Fibroblast of mammary gland (primary cell): Measurements from ENCODE around the gene TMA7.

ENCODE experiments used
- DNase-seq: peaks from one replicate; pipeline ENCODE4 v3.0.0-alpha.2; 2010; ENCODE audit warnings: low read depth
- H3K4me3 ChIP-seq: 2 replicates; pipeline ENCODE4 v1.5.1; 2011; ENCODE audit warnings: low read depth, mild to moderate bottlenecking, low read length, moderate library complexity; ENCODE audit not compliant: control insufficient read depth
- CTCF ChIP-seq: conservative IDR thresholded peaks from 2 replicates; pipeline ENCODE4 v1.5.1; 2011; ENCODE audit warnings: low read depth, low read length, inconsistent platforms; ENCODE audit not compliant: control insufficient read depth, insufficient read depth

TMA7 gene

DNA sequence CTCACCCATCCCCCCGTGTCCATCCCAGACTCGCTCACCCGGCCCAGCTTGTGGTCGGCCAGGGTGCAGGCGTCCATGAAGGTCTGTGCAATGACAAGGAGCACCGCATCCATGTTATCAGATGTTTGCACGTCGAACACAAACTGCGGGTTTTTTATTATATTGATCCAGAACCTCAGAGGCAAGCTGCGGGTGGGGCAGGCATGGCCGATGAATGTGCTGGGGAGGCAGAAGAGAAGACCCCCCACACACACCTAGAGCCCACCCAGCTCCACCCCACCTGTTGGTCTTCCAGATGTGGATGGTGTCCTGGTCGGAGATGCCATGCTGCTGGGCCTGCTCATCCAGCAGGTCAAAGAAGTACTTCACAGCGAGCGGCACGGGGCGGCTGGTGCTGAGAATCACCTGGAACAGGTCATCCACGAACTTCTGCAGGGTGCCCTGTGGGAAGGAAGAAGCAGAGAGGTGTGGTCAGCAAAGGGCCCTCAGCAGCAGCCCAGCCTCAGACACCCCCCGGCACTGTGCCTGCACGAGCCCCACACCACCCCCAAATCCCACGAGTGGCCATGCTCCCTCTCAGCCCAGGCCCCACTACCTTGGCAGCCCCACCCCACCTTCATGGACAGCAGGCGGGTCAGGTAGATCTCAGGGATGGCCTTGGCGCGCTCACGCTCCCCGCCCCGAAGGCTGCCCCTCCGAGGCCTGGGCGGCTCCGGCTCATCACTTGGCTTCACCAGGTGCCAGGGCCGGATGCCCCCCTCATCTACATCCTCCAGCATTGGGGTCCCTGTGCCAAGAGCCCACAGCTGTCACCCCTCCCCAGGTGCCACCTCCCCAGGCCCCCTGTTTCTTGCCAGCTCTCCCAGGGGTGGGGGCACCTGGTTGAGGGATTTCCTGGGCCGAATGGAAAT lies 30.5 kb upstream of the TMA7 start:
- TF ChIP-seq CTCF: no peak
- no peak for DNase-seq
- H3K4me3 ChIP-seq: no peak overlapping the region

DNA sequence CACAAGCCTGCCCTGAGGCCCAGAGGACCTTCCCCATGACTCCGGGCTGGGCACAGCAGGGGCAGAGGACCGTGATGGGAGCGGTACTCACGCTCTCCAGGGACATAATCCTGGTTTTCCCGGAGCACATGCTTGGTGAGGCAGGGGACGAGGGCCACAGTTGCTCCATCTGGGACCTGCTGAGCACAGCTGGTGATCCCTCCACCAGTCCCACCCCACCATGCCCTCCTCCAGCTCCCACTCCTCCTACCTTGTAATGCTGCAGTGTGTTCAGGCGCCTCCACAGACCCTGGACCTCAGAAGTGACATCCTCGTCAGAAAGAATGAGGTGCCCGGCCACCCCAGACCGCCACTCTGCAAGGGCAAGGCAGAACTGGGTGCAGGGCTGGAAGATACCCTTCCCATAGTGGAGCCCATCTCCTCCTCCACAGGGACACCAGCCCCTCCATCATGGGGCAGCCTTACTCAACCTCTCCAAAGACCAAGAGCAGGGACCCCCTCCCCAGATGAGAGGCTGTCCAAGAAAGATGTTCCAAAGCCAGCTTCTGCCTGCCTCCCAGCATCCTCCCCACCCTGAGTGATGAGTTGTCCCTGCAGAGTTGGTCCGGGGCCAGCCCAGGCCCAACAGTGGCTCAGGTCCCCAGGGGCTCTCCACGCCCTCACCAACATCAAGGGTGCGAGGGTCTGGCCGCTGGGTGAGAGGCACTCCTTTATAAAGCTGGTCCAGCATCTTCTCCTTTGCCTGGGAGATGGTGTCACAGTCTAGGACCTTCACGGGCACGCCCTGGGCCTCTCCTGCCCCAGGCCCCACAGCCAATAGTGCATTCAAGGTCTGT lies 29.6 kb upstream of the TMA7 start:
- no peak overlapping the region for H3K4me3 ChIP-seq
- DNase-seq: no peak
- TF ChIP-seq CTCF: no peak

- TF ChIP-seq CTCF: no peak
- no peak for DNase-seq
- no peak overlapping the region for H3K4me3 ChIP-seq
These were observed 28.9 kb upstream of the TMA7 start for GRCh38 chr3:48411041-48411588.

GRCh38 chr3:48411606-48412374 lies 28.3 kb upstream of the TMA7 start:
- H3K4me3 ChIP-seq: no peak overlapping the region
- TF ChIP-seq CTCF: no peak
- no peak for DNase-seq

DNA sequence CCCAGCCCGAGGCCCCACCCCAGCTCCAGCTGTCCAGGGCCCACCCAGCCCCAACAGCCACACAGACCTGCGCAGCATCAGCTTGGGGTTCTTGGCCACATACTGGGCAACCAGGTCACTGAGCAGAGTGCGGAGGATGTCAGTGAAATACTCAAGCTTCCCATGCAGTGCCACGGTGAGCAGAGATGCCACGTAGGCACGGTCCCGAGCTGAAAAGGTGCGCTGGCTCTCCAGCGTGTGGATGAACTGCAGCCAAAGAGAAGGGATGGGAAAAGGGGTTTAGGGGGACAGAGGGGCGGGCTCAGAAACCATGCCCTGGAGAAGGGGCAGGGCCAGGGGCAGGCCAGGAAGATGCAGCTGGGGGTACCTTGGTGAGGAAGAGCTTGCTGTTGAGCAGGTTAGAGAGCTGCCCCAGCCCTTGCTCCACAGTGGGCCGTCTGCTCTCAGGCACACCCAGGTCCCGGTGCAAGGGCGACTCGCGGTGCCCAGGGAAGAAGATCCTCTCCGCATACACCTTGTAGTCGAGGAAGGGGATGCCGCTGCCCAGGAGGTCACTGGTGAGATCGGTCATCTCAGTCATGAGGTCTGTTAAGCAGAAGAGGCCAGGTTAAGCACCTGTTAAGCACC lies 27.6 kb upstream of the TMA7 start:
- TF ChIP-seq CTCF: no peak
- no peak overlapping the region for H3K4me3 ChIP-seq
- no peak for DNase-seq

GRCh38 chr3:48413086-48413485 lies 27.0 kb upstream of the TMA7 start:
- DNase-seq: no peak
- H3K4me3 ChIP-seq: no peak overlapping the region

More at GRCh38 chr3:48413086-48413485, 27.0 kb upstream of the TMA7 start:
- no peak for TF ChIP-seq CTCF
